LNCAP (cell line): ENCODE results near the gene NEK3.

ENCODE experiments used
- CTCF ChIP-seq: fragments of 450-650 bp; IDR thresholded peaks from 2 replicates; pipeline ENCODE4 v1.5.1; 2017; ENCODE audit warnings: mild to moderate bottlenecking

The NEK3 gene

GRCh38 chr13:52177276-52177675 is 17.9 kb upstream of the NEK3 start:
- TF ChIP-seq CTCF = no peak

GRCh38 chr13:52173373-52173772 is 14.0 kb upstream of the NEK3 start:
- TF ChIP-seq CTCF = no peak

GRCh38 chr13:52169839-52170238 is 10.4 kb upstream of the NEK3 start:
- TF ChIP-seq CTCF = no peak

- no peak for TF ChIP-seq CTCF
Measured at GRCh38 chr13:52165411-52165810, 6.0 kb upstream of the NEK3 start.

GRCh38 chr13:52164989-52165388 is 5.6 kb upstream of the NEK3 start:
- TF ChIP-seq CTCF = no peak

DNA sequence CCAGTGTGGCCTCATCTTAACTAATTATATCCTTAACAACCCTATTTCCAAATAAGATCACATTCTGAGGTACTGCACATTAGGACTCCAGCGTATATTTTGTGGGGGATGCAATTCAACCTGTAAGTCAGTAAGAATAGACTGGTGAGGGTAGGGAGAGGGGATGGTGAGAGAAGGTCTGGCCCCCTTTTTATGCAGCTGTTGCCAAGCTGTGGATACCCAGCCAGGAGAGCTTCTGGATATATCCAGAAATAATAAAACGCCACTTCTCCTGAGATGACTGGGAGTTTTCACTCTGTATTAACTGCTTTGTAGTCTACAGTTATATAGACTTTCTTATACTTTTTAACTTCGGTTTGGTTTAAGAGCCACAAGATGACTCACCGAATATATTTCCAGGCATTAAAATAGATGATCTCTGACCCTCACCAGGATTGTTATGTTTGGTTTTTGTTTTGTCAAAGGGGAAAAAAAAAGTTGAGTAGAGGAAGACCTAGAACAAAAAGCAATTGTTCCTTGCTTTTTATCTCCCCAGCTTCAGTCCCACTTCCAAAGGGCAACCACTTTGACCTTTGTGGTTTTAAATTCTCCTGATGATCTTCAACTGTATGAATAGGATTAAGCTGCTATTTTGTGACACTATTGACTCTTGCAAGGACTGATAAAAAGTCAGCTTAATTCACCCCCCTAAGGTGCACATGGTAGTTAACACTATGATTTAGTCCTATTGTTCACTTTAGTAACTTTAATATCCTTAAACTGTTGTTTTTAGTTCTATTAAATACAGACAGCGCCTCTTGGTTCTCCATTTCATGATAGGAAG is 3.1 kb upstream of the NEK3 start:
- no peak for TF ChIP-seq CTCF

DNA sequence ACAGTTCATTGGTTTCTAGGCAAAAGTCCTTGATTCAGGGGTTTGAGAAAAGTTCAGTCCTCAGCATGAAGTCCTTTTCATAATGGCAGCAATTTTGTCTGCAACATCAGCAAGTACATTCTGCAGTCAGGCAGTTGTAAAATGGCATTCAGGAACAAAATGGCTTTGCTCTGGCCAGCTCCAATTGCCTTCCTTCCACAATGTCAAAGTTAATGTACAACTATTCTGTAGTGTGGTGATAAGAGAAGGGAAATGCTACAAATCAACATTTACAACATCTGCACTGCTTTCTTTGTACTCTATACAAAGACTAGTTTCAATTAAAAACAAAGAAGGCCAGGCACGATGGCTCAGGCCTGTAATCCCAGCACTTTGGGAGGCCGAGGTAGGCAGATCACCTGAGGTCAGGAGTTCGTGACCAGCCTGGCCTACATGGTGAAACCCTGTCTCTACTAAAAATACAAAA is 1.8 kb upstream of the NEK3 start:
- TF ChIP-seq CTCF = no peak

DNA sequence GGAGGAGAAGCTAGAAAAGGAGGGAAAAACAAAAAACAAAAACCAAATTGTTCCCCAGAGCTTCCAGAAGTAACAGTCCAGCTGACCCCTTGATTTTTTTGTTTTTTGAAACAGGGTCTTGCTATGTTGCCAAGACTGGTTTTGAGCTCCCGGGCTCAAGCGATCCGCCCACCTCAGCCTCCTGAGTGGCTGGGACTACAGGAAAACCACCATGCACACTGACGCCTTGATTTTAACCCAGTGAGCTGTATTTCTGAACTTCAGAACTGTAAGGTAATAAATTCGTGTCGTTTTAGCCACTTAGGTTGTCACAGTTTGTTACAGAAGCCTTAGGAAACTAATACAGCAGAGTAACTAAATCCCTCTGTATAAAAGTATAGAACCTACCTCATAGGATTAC is 1.1 kb upstream of the NEK3 start:
- no peak for TF ChIP-seq CTCF
